ENCODE data around the gene TOX3.
A peak's percentile ranks its signal among the peaks of the same experiment; 100 is the strongest.

Gene TOX3

GRCh38 chr16:52547004-52547833 is at the start of gene TOX3:
TOX3 (minus strand) TSS chr16:52547143; CDS start chr16:52546723, 420 bp downstream.
- DNase-seq (ENCODE audit: low read depth, low spot score): peak; percentile 66

GRCh38 chr16:52592778-52593177 is 45.8 kb upstream of the TOX3 start:
- no peak for DNase-seq (ENCODE audit: low read depth, low spot score)

GRCh38 chr16:52591934-52592592 is 45.1 kb upstream of the TOX3 start:
- no peak for DNase-seq (ENCODE audit: low read depth, low spot score)

- DNase-seq (ENCODE audit: low read depth, low spot score): no peak
Measured at GRCh38 chr16:52591471-52591870, 44.5 kb upstream of the TOX3 start.

GRCh38 chr16:52586159-52586558 is 39.2 kb upstream of the TOX3 start:
- DNase-seq (ENCODE audit: low read depth, low spot score): no peak

- DNase-seq (ENCODE audit: low read depth, low spot score): no peak
Measured at GRCh38 chr16:52584354-52585320, 37.7 kb upstream of the TOX3 start.

GRCh38 chr16:52581530-52581929 is 34.6 kb upstream of the TOX3 start:
- DNase-seq (ENCODE audit: low read depth, low spot score): no peak

GRCh38 chr16:52580488-52580887 is 33.5 kb upstream of the TOX3 start:
- DNase-seq (ENCODE audit: low read depth, low spot score): no peak

- no peak for DNase-seq (ENCODE audit: low read depth, low spot score)
Measured at GRCh38 chr16:52578829-52579498, 32.0 kb upstream of the TOX3 start.

GRCh38 chr16:52578007-52578828 is 31.3 kb upstream of the TOX3 start:
- no peak for DNase-seq (ENCODE audit: low read depth, low spot score)

- no peak for DNase-seq (ENCODE audit: low read depth, low spot score)
Measured at GRCh38 chr16:52577130-52577706, 30.3 kb upstream of the TOX3 start.

- DNase-seq (ENCODE audit: low read depth, low spot score): no peak
Measured at GRCh38 chr16:52573365-52574299, 26.7 kb upstream of the TOX3 start.

- no peak for DNase-seq (ENCODE audit: low read depth, low spot score)
Measured at GRCh38 chr16:52572656-52573055, 25.7 kb upstream of the TOX3 start.

- no peak for DNase-seq (ENCODE audit: low read depth, low spot score)
Measured at GRCh38 chr16:52570495-52571091, 23.6 kb upstream of the TOX3 start.

- DNase-seq (ENCODE audit: low read depth, low spot score): no peak
Measured at GRCh38 chr16:52569701-52570100, 22.8 kb upstream of the TOX3 start.

- DNase-seq (ENCODE audit: low read depth, low spot score): peak; percentile 44
Measured at GRCh38 chr16:52568983-52569690, 22.2 kb upstream of the TOX3 start.

- no peak for DNase-seq (ENCODE audit: low read depth, low spot score)
Measured at GRCh38 chr16:52568495-52568894, 21.6 kb upstream of the TOX3 start.

GRCh38 chr16:52567193-52567592 is 20.2 kb upstream of the TOX3 start:
- DNase-seq (ENCODE audit: low read depth, low spot score): no peak

Measured in astrocyte of the hippocampus (primary cell).